ENCODE measurements around the gene SMYD4. TPM values are rescaled to one million over a fixed set of nuclear protein-coding genes. Genes with fewer than 3 reads are reported as not detected.
A peak's percentile ranks its signal among the peaks of the same experiment; 100 is the strongest.

SMYD4 gene
- total and polyA plus RNA-seq, 4 experiments from 2014 or later: 3.1 to 31.5 (median 25.7) TPM

DNA sequence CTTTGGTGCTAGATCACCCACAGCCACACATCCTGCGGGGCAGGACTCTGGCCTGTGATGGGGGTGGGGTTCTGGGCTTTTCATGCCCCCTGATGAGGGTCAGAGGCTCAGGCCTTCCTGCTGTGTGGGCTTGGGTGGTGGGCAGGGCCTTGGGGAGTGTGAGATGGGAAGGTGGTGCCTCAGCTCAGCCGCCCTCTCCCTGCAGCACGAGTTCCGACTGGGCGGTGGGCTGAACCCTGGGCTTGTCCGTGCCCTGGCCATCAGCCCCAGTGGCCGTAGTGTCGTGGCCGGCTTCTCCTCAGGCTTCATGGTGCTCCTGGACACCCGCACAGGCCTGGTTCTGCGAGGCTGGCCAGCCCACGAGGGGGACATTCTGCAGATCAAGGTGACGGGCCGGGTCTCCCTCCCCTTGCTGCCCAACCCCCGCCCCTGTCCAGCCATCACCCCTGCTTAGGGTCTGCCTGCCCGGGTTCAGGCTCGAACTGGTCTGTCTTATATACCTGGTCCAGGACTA lies 93.8 kb downstream of the SMYD4 start:
- no peaks in the 10 kb centered on the region for H3K27me3 Mint-ChIP-seq
- no peak for DNase-seq
- peaks cover 4 to 21% of the 10 kb centered on the region in 2 donors for H3K36me3 Mint-ChIP-seq
- Histone ChIP-seq H3K4me3 (ENCODE audit: low read length in 2 of 2) (no peak overlapping the region), H3K4me1 (ENCODE audit: insufficient read depth, low read length) (peaks cover 15% of the 10 kb centered on the region), H3K36me3 (ENCODE audit: insufficient read depth, low read length) (no peaks in the 10 kb centered on the region), H3K9me3 (ENCODE audit: control insufficient read depth in 1 of 2, low read length in 2 of 2) (no peaks in the 10 kb centered on the region), H3K27me3 (ENCODE audit: insufficient read depth, low read length) (no peaks in the 10 kb centered on the region), H3K27ac (ENCODE audit: low read depth, low read length) (peak overlapping the region; percentile 32)
- H3K9me3 Mint-ChIP-seq: no peaks in the 10 kb centered on the region
- H3K27ac Mint-ChIP-seq: peak overlapping the region in 2 of 7 donors; percentile 22 to 78
- ChIA-PET CTCF (ENCODE audit: partially characterized antibody) (interaction anchor here (1.1 kb wide), 2 partner anchors 17 to 27 kb away, joined by 3 to 5 read pairs; no protein-coding TSS in a partner anchor), POLR2A (ENCODE audit: partially characterized antibody) (interaction anchor here (0.9 to 2.8 kb wide), 3 partner anchors 9 to 87 kb away, joined by 3 to 12 read pairs (median 11); partner anchors contain the start of gene WDR81)
- H3K4me3 Mint-ChIP-seq: no peak overlapping the region
- intact Hi-C loops (cut with micrococcal nuclease): no loop called here
- peaks cover 2 to 29% (median 5%) of the 10 kb centered on the region in 4 donors for H3K4me1 Mint-ChIP-seq

DNA sequence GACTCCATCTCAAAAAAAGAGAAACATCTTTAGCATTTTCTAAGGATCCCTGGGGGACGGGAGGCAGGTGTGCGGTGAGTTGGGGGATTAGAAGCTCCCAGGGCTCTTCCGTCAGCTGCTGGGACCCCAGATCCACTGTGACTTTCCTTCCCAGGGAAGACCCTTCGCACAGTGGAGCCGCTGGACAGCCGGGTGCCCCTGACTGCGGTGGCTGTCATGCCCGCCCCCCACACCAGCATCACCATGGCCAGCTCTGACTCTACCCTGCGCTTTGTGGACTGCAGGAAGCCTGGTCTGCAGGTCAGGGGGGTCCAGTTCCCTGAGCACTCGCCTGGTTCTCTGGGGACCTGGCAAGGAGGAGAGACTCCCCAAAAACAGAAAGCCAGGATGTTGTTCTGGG lies 94.3 kb downstream of the SMYD4 start:
- no peak overlapping the region for H3K4me3 ChIP-seq (ENCODE audit: low read length in 2 of 2)
- intact Hi-C loops (cut with micrococcal nuclease): no loop called here
- no peak for DNase-seq
- Mint-ChIP-seq H3K27me3 (no peaks in the 10 kb centered on the region), H3K36me3 (peaks cover 4 to 21% of the 10 kb centered on the region in 2 donors), H3K4me1 (peaks cover 2 to 29% (median 5%) of the 10 kb centered on the region in 4 donors), H3K9me3 (no peaks in the 10 kb centered on the region), H3K4me3 (no peak overlapping the region), H3K27ac (peak overlapping the region in 1 of 7 donors; percentile 22)
- peaks cover 15% of the 10 kb centered on the region for H3K4me1 ChIP-seq (ENCODE audit: insufficient read depth, low read length)
- H3K27ac ChIP-seq (ENCODE audit: low read depth, low read length): no peak overlapping the region
- H3K27me3 ChIP-seq (ENCODE audit: insufficient read depth, low read length): no peaks in the 10 kb centered on the region
- ChIA-PET POLR2A (ENCODE audit: partially characterized antibody) (no interaction called here), CTCF (ENCODE audit: partially characterized antibody) (no interaction called here)
- no peaks in the 10 kb centered on the region for H3K36me3 ChIP-seq (ENCODE audit: insufficient read depth, low read length)
- H3K9me3 ChIP-seq (ENCODE audit: control insufficient read depth in 1 of 2, low read length in 2 of 2): no peaks in the 10 kb centered on the region

DNA sequence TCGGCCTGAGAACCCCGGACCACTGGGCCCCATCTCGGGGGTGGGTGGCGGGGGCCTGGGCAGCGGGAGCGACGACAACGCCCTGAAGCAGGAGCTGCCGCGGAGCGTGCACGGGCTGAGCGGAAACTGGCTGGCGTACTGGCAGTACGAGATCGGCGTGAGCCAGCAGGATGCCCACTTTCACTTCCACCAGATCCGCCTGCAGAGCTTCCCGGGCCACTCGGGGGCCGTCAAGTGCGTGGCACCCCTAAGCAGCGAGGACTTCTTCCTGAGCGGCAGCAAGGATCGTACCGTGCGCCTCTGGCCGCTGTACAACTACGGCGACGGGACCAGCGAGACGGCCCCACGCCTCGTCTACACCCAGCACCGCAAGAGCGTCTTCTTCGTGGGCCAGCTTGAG lies 95.9 kb downstream of the SMYD4 start:
- CTCF ChIA-PET (ENCODE audit: partially characterized antibody): interaction anchor here (1.8 kb wide), 1 partner anchor 12 kb away, joined by 6 read pairs; no protein-coding TSS in a partner anchor
- Histone ChIP-seq H3K27me3 (ENCODE audit: insufficient read depth, low read length) (no peaks in the 10 kb centered on the region), H3K4me1 (ENCODE audit: insufficient read depth, low read length) (peaks cover 15% of the 10 kb centered on the region), H3K27ac (ENCODE audit: low read depth, low read length) (no peak overlapping the region), H3K36me3 (ENCODE audit: insufficient read depth, low read length) (no peaks in the 10 kb centered on the region), H3K9me3 (ENCODE audit: control insufficient read depth in 1 of 2, low read length in 2 of 2) (no peaks in the 10 kb centered on the region), H3K4me3 (ENCODE audit: low read length in 2 of 2) (no peak overlapping the region)
- peaks cover 8 to 41% (median 14%) of the 10 kb centered on the region in 4 donors for H3K4me1 Mint-ChIP-seq
- intact Hi-C loops (cut with micrococcal nuclease): no loop called here
- H3K4me3 Mint-ChIP-seq: no peak overlapping the region
- no peaks in the 10 kb centered on the region for H3K27me3 Mint-ChIP-seq
- POLR2A ChIA-PET (ENCODE audit: partially characterized antibody): interaction anchor here (1.5 kb wide), 1 partner anchor 17 kb away, joined by 5 read pairs; no protein-coding TSS in a partner anchor
- H3K9me3 Mint-ChIP-seq: no peaks in the 10 kb centered on the region
- no peak overlapping the region for H3K27ac Mint-ChIP-seq
- DNase-seq: no peak
- peaks cover 11 to 31% of the 10 kb centered on the region in 2 donors for H3K36me3 Mint-ChIP-seq

DNA sequence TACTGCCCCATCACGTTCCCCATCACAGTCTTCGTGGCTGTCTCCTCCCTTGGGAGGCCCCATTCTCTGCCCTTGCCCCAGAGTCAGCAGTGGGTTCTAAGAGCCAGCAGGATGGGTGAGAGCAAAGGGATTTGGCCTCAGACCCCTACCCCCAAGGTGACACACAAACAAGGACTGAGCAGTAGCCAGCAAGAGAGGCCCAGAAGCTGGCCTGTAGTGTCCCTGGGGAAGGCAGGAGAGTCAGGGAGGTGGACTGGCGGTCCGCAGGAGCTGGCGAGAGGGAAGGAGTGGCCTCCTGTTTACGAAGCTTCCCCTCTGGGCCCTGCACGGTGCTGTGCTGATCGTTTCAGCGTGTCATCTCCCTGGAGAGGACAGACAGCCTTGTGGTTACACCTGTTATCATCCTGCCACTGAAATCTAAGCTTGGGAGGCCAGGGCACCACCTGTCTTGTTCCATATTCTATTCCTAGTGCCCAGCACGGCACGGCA lies 96.8 kb downstream of the SMYD4 start:
- peaks cover 11 to 50% (median 14%) of the 10 kb centered on the region in 4 donors for H3K4me1 Mint-ChIP-seq
- no peaks in the 10 kb centered on the region for H3K27me3 ChIP-seq (ENCODE audit: insufficient read depth, low read length)
- no peak overlapping the region for H3K4me3 Mint-ChIP-seq
- CTCF ChIA-PET (ENCODE audit: partially characterized antibody): interaction anchor here (1.5 to 1.8 kb wide), 2 partner anchors 11 to 51 kb away, joined by 6 read pairs; no protein-coding TSS in a partner anchor
- no peak for DNase-seq
- no peaks in the 10 kb centered on the region for H3K9me3 ChIP-seq (ENCODE audit: control insufficient read depth in 1 of 2, low read length in 2 of 2)
- no peak overlapping the region for H3K4me3 ChIP-seq (ENCODE audit: low read length in 2 of 2)
- no peak overlapping the region for H3K27ac ChIP-seq (ENCODE audit: low read depth, low read length)
- H3K4me1 ChIP-seq (ENCODE audit: insufficient read depth, low read length): peaks cover 23% of the 10 kb centered on the region
- H3K9me3 Mint-ChIP-seq: no peaks in the 10 kb centered on the region
- no peaks in the 10 kb centered on the region for H3K27me3 Mint-ChIP-seq
- peaks cover under 1% of the 10 kb centered on the region for H3K36me3 ChIP-seq (ENCODE audit: insufficient read depth, low read length)
- peaks cover 11 to 36% of the 10 kb centered on the region in 2 donors for H3K36me3 Mint-ChIP-seq
- peak overlapping the region in 1 of 7 donors; percentile 60 for H3K27ac Mint-ChIP-seq
- POLR2A ChIA-PET (ENCODE audit: partially characterized antibody): interaction anchor here (0.5 to 1.5 kb wide), 4 partner anchors 17 to 138 kb away, joined by 3 to 5 read pairs (median 3); no protein-coding TSS in a partner anchor
- intact Hi-C loops (cut with micrococcal nuclease): no loop called here

DNA sequence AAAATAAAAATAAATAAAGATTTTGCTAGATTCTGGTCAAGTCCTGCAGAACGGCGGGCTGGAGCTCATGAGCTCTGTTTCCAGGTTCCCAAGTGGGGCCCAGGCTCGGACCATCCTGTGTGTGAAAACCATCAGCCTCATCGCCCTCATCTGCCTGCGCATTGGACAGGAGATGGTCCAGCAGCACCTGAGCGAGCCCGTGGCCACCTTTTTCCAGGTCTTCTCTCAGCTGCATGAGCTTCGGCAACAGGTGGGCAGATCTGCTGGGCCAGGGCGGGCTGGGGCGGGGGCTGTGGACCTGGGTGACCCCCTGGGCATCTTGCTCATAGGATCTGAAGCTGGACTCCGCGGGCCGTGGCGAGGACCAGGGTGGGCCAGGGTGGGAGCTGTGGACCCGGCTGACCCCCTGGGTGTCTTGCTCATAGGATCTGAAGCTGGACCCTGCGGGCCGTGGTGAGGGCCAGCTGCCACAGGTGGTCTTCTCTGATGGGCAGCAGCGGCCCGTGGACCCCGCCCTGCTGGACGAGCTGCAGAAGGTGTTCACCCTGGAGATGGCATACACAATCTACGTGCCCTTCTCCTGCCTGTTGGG lies 97.4 kb downstream of the SMYD4 start:
- Histone ChIP-seq H3K9me3 (ENCODE audit: control insufficient read depth in 1 of 2, low read length in 2 of 2) (no peaks in the 10 kb centered on the region), H3K4me3 (ENCODE audit: low read length in 2 of 2) (no peak overlapping the region), H3K36me3 (ENCODE audit: insufficient read depth, low read length) (peaks cover 6% of the 10 kb centered on the region), H3K27me3 (ENCODE audit: insufficient read depth, low read length) (no peaks in the 10 kb centered on the region), H3K4me1 (ENCODE audit: insufficient read depth, low read length) (peaks cover 26% of the 10 kb centered on the region), H3K27ac (ENCODE audit: low read depth, low read length) (no peak overlapping the region)
- Mint-ChIP-seq H3K36me3 (peaks cover 11 to 36% of the 10 kb centered on the region in 2 donors), H3K27me3 (no peaks in the 10 kb centered on the region), H3K9me3 (no peaks in the 10 kb centered on the region), H3K27ac (no peak overlapping the region), H3K4me3 (no peak overlapping the region), H3K4me1 (peaks cover 11 to 49% (median 14%) of the 10 kb centered on the region in 4 donors)
- no peak for DNase-seq
- ChIA-PET POLR2A (ENCODE audit: partially characterized antibody) (interaction anchor here (0.5 to 1.9 kb wide), 5 partner anchors 16 to 138 kb away, joined by 3 to 8 read pairs (median 3); no protein-coding TSS in a partner anchor), CTCF (ENCODE audit: partially characterized antibody) (interaction anchor here (1.4 to 1.8 kb wide), 3 partner anchors 11 to 51 kb away, joined by 3 to 6 read pairs (median 6); no protein-coding TSS in a partner anchor)
- intact Hi-C loops (cut with micrococcal nuclease): no loop called here

DNA sequence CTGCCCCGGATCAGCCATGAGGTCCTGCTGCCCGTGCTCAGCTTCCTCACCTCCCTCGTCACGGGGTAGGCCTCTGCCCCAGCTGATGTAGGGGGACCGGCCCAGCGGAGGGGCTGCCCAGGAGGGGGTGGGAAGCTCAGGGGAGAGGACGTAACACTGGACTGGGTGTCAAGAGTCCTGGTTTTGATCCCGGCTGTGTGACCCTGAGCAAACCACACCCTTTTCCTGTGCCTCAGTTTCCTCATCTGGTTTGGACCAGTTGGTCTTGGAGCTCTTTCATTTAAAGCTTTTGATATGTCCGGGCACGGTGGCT lies 98.6 kb downstream of the SMYD4 start:
- Histone ChIP-seq H3K4me3 (ENCODE audit: low read length in 2 of 2) (no peak overlapping the region), H3K36me3 (ENCODE audit: insufficient read depth, low read length) (peaks cover 16% of the 10 kb centered on the region), H3K9me3 (ENCODE audit: control insufficient read depth in 1 of 2, low read length in 2 of 2) (no peaks in the 10 kb centered on the region), H3K27me3 (ENCODE audit: insufficient read depth, low read length) (no peaks in the 10 kb centered on the region), H3K4me1 (ENCODE audit: insufficient read depth, low read length) (peaks cover 27% of the 10 kb centered on the region), H3K27ac (ENCODE audit: low read depth, low read length) (no peak overlapping the region)
- no peaks in the 10 kb centered on the region for H3K9me3 Mint-ChIP-seq
- no peaks in the 10 kb centered on the region for H3K27me3 Mint-ChIP-seq
- ChIA-PET POLR2A (ENCODE audit: partially characterized antibody) (interaction anchor here (1.6 to 1.9 kb wide), 2 partner anchors 12 to 15 kb away, joined by 5 to 8 read pairs; partner anchors contain the start of gene SERPINF2), CTCF (ENCODE audit: partially characterized antibody) (interaction anchor here (1.4 kb wide), 1 partner anchor 21 kb away, joined by 3 read pairs; no protein-coding TSS in a partner anchor)
- H3K4me1 Mint-ChIP-seq: peaks cover 9 to 43% (median 10%) of the 10 kb centered on the region in 4 donors
- no peak overlapping the region for H3K4me3 Mint-ChIP-seq
- DNase-seq: no peak
- H3K36me3 Mint-ChIP-seq: peaks cover 8 to 29% of the 10 kb centered on the region in 2 donors
- H3K27ac Mint-ChIP-seq: no peak overlapping the region
- intact Hi-C loops (cut with micrococcal nuclease): no loop called here

Data from CD4-positive, alpha-beta memory T cell (primary cell).